ENCODE results near the gene INPP4A.

The INPP4A gene

DNA sequence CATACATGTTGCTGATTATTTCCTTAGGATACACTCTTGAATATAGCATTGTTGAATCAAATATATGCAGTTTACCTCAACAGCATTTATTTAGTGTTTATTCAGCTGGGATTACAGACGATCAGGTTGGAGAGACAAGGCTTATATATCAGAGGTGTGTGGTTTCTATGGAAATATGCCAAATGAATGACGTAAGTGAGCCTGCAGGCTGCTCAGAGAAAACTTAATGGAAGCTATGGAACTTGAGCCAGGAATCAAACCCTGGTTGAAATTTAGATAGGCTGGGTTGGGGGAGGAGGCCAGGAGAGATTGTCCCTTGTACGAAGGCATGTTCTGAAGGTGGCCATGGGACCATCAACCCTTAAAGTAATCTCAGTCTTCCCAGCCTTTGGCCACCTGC is 79.5 kb downstream of the INPP4A start:
- no peak overlapping the region for H3K27ac Mint-ChIP-seq
- no peaks in the 10 kb centered on the region for H3K4me1 Mint-ChIP-seq
- peaks cover 49% of the 10 kb centered on the region for H3K36me3 Mint-ChIP-seq (ENCODE audit: low read depth)
- H3K9me3 Mint-ChIP-seq = peaks cover 16% of the 10 kb centered on the region
- no peak overlapping the region for H3K4me3 Mint-ChIP-seq
- no peaks in the 10 kb centered on the region for H3K27me3 Mint-ChIP-seq (ENCODE audit: low read depth)
- no peak for TF ChIP-seq CTCF (IDR thresholded peaks at IDR 0.05; ENCODE audit: unreplicated experiment in 3 of 3)

GRCh38 chr2:98528349-98528748 is 83.7 kb downstream of the INPP4A start:
- Mint-ChIP-seq H3K36me3 (ENCODE audit: low read depth) (peaks cover 42% of the 10 kb centered on the region), H3K4me3 (no peak overlapping the region), H3K27ac (no peak overlapping the region), H3K27me3 (ENCODE audit: low read depth) (no peaks in the 10 kb centered on the region), H3K9me3 (peaks cover 16% of the 10 kb centered on the region), H3K4me1 (no peaks in the 10 kb centered on the region)
- no peak for TF ChIP-seq CTCF (IDR thresholded peaks at IDR 0.05; ENCODE audit: unreplicated experiment in 3 of 3)

GRCh38 chr2:98530114-98530513 is 85.5 kb downstream of the INPP4A start:
- no peak for TF ChIP-seq CTCF (IDR thresholded peaks at IDR 0.05; ENCODE audit: unreplicated experiment in 3 of 3)
- H3K27me3 Mint-ChIP-seq (ENCODE audit: low read depth) = no peaks in the 10 kb centered on the region
- no peak overlapping the region for H3K27ac Mint-ChIP-seq

DNA sequence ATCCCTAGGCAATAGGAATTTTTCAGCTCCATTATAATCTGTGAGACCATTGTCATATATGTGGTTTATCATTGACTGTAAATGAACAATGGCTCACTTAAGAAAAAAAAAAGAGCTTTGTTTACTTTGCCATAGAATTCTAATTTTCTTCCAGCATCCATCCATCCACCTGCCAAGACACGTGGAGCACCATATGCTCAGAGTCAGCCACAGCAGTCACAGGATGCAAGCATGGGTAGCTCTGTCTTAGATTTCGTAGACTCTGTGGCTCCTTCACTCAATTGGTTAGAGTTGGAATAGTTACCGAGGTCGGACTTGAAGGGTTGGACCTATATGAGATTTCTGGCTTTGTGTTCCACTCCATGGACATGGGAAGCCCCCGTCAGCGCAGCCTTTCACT is 88.1 kb downstream of the INPP4A start:
- Mint-ChIP-seq H3K27me3 (ENCODE audit: low read depth) (no peaks in the 10 kb centered on the region), H3K4me3 (no peak overlapping the region), H3K4me1 (no peaks in the 10 kb centered on the region), H3K27ac (no peak overlapping the region), H3K36me3 (ENCODE audit: low read depth) (peaks cover 20% of the 10 kb centered on the region), H3K9me3 (peaks cover 8% of the 10 kb centered on the region)
- TF ChIP-seq CTCF (IDR thresholded peaks at IDR 0.05; ENCODE audit: unreplicated experiment in 3 of 3) = no peak

More at GRCh38 chr2:98530114-98530513, 85.5 kb downstream of the INPP4A start:
- no peak overlapping the region for H3K4me3 Mint-ChIP-seq
- H3K4me1 Mint-ChIP-seq = no peaks in the 10 kb centered on the region
- H3K36me3 Mint-ChIP-seq (ENCODE audit: low read depth) = peaks cover 33% of the 10 kb centered on the region
- peaks cover 16% of the 10 kb centered on the region for H3K9me3 Mint-ChIP-seq

DNA sequence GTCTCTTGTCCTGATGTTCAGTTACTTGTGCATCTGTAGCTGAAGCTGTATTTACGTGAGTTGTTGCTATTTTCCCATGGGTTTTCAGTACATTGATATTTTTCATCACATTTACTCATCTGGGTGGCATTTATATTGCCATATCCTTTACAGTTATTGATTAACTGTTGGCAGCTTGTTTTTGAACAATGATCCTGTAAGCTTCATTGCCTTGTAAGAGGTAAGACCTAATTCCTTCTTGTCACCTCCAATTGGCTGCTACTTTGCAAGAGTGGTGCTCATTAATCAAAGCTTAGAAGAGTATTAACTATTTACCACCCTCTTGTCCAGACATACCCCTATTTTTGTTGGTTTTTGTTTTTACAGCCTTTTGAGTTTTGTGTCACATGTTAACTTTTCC is 88.9 kb downstream of the INPP4A start:
- no peak overlapping the region for H3K27ac Mint-ChIP-seq
- TF ChIP-seq CTCF (IDR thresholded peaks at IDR 0.05; ENCODE audit: unreplicated experiment in 3 of 3) = no peak
- H3K27me3 Mint-ChIP-seq (ENCODE audit: low read depth) = no peaks in the 10 kb centered on the region
- peaks cover under 1% of the 10 kb centered on the region for H3K9me3 Mint-ChIP-seq
- H3K36me3 Mint-ChIP-seq (ENCODE audit: low read depth) = peaks cover 13% of the 10 kb centered on the region
- H3K4me3 Mint-ChIP-seq = no peak overlapping the region
- no peaks in the 10 kb centered on the region for H3K4me1 Mint-ChIP-seq

DNA sequence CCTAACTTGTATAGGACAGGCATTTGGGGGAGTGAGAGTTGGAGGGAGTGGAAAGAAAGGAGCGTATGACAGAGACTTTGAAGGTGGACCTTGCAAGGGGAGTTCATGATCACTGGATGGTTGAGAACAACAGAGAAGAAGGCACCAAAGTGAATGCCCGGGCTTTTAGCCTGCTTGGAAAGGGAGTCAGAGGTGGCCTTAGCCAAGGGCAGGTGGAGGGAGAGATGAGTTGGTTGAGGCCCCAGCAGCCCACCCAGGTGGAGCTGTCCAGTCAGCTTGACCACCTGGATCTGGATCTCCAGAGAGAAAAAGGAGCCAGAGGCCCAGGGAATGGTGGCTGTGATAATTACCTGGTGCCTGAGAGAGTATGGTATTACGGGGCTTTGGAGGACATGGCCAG is 90.1 kb downstream of the INPP4A start:
- TF ChIP-seq CTCF (IDR thresholded peaks at IDR 0.05; ENCODE audit: unreplicated experiment in 3 of 3) = no peak
- no peaks in the 10 kb centered on the region for H3K4me1 Mint-ChIP-seq
- H3K27ac Mint-ChIP-seq = no peak overlapping the region
- H3K36me3 Mint-ChIP-seq (ENCODE audit: low read depth) = peaks cover 19% of the 10 kb centered on the region
- H3K9me3 Mint-ChIP-seq = no peaks in the 10 kb centered on the region
- H3K27me3 Mint-ChIP-seq (ENCODE audit: low read depth) = no peaks in the 10 kb centered on the region
- H3K4me3 Mint-ChIP-seq = no peak overlapping the region

Data from nephron (organoid).